Adipose tissue (tissue), 3 donors: Measurements from ENCODE around the gene TBXT. TPM values are rescaled to one million over a fixed set of nuclear protein-coding genes. Genes with fewer than 3 reads are reported as not detected.
"Not testable (repeated sequence)": the region's sequence is repeated elsewhere in the genome, so short reads cannot be mapped to it uniquely, and the experiment has no call there.

Experiments used
- H3K27ac ChIP-seq: one replicate; pipeline ENCODE4 v1.5.1; 2013; ENCODE audit warnings: low read depth, low read length
- WGBS, 3 donors: extraction: QIAGEN DNeasy Blood & Tissue Kit; methylation state at CpG; one replicate each; pipeline ENCODE4 v1.1.7; 2013; 5-methylcytosine and 5-hydroxymethylcytosine counted together
- polyA plus RNA-seq, 3 donors: library from polyadenylated mRNA; stranded (reverse); fragments of 200-250 nt; gene quantifications; one replicate each; pipeline ENCODE4 v1.2.3, GENCODE V29; 2013
- donor health status: healthy with polysubstance abuse.
- donor health status: Bipolar disorder and iron deficiency.
- donor health status: healthy.

Gene TBXT
- polyA plus RNA-seq, 3 donors: not detected

- 93 to 100% (median 95%) methylated on average over 2 of the region's 3 CpGs for WGBS, 3 donors
- H3K27ac ChIP-seq: not testable (repeated sequence)
These were observed 7.4 kb upstream of the TBXT start for GRCh38 chr6:166175093-166175492.

GRCh38 chr6:166174031-166174430 lies 6.4 kb upstream of the TBXT start:
- no peak overlapping the region for H3K27ac ChIP-seq
- 22 to 36% (median 26%) methylated on average over 5 of the region's 5 CpGs for WGBS, 3 donors

DNA sequence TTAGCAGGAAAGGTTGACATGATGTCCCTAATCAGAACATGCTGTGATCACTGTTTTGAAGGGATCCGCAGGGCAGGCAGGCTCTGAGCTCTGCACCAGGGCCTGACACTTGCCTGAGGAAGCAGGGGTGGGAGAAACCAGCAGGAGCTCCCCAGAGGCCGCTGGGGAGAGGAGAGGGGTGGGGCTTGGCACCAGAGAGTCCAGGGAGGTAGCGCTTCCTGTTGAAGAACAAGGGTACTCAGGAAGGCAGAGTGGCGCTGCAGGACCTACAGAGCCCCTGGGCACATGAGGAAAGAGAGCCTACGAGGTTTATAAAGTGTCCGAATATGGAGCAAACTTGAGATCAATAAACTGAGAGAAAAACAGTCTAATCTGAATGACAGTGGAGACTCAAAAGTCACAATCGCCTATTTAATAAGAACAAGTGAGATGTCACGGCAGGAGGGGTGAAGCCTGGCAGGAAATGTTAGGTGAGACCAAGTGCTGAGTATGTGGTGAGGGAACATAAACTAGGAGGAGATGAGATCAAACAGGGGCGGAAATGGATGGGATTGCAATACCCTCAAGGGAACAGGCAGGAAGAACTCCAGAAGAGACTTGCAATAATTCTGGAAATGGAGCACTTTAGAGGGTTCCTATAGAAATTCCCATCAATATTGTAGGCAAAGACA lies 5.8 kb upstream of the TBXT start:
- no peak overlapping the region for H3K27ac ChIP-seq
- WGBS, 3 donors: 4 to 7% (median 7%) methylated on average over 9 of the region's 9 CpGs

DNA sequence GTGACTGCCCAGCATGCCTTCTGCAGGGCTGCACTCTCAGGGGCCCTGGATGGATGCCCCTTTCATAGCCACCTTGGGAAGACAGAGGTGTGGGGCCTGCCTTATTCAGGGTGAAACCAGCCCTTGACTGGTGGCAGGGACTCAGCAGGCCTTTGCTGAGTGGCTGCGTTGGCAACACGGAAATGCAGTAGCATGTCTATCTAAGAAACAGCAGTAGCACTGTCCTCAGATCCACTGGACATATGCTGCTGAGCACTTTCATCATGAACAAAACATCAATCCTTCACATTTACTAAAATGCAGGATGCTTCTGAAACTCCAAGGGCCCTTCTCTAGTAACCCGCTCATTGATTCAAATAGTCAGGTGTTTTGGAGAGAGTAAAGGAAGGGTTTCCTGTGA lies 4.9 kb upstream of the TBXT start:
- 83 to 93% (median 87%) methylated on average over 3 of the region's 3 CpGs for WGBS, 3 donors
- no peak overlapping the region for H3K27ac ChIP-seq

DNA sequence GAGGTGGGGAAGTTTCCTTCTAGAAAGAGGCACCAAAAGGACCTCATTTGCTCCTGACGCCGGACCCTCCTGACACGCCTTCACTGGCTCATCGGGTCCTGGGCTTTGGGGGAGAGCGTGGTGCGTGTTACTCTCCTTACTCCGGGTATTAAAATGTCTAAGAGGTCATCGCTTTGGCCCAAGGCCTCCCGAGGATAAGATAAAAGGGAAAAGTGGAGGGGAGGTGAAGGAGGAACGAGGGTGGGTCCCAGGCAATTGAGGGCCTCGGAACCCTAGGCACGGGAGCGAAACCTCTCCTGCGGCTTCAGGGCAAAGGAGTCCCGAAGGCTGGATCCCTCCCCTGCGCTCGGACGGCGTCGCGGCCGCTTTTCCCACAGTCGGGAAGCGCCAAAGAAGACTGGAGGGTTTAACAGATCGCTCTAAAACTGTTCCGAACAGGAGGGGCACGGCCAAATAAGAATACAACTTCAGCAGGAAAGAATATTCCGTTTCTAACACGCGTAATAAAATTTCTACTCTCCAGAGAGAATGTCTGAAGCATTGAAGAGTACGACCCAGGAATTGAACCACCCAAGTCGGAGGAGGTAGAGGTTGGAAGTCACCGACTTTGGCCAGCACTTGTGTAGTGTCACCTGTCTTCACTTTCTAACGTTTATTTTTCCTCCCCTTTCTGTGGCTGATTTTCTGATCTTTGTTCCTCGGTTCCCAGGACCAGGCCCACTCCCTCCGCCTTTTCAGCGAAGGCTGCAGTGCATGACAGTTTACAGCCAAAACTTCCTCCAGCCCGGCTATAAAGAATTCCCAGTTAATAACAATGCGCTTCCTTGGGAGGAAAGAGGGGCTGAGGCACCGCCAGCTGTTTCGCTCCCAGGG lies 2.1 kb upstream of the TBXT start:
- no peak overlapping the region for H3K27ac ChIP-seq
- 21 to 33% (median 31%) methylated on average over 41 of the region's 41 CpGs for WGBS, 3 donors

- H3K27ac ChIP-seq: no peak overlapping the region
- 2 to 3% (median 3%) methylated on average over 50 to 65 of the region's 65 CpGs for WGBS, 3 donors
These were observed 1.2 kb upstream of the TBXT start for GRCh38 chr6:166168616-166169548.

DNA sequence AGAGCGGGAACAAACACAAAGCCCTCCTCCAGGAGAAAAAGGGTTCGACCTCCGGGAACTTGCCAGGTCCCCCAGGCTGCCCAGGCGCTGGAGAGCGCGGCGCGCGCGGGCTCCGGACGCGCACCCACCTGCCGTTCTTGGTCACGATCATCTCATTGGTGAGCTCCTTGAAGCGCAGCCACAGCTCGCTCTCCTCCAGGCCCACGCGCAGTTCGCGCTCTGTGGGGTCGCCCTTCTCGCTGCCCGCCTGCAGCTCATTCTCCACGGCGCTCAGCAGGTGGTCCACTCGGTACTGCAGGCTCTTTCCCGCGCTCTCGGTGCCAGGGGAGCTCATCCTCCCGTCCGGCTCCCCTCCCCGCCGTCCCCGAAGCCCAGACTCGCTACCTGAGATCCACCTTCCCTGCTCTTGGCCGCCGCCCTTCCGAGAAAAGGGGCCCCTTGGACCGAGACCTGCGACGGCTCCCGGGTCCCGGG lies 356 bp downstream of the TBXT start:
- H3K27ac ChIP-seq: no peak overlapping the region
- 1 to 3% (median 2%) methylated on average over 42 to 44 of the region's 44 CpGs for WGBS, 3 donors

- 1 to 6% (median 6%) methylated on average over 59 to 63 of the region's 63 CpGs for WGBS, 3 donors
- H3K27ac ChIP-seq: no peak overlapping the region
These were observed 1.1 kb downstream of the TBXT start for GRCh38 chr6:166166314-166167257.

DNA sequence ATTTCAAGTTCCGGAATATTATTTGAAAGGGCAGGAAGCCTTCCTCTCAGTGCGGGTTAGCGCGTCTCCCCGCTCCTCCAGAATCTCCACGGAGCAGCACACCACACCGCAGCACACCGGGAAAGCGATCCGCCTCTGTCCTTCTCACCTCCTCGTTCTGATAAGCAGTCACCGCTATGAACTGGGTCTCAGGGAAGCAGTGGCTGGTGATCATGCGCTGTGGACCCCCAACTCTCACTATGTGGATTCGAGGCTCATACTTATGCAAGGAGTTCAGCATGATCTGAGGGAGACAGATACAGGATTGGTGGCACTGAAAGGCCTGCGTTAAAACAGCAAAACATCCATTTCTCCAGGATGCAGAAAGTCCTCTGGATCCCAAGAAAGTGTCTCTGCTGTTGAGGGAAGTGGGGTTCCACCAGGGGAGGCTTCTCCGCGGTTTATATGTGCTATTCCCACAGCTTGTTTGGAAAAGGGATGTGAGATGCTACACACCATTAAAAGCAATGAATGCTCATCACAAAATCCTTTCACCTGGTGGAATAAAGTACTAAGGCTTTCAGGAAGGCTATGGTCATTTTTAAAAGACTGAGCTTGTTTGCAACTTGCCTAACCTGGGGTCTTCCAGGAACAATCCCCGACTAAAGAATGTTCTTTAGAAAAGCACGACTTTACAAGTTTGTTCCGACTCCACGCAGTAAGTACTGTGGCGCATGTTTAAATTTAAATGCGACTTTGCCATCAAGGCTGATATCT lies 1.9 kb downstream of the TBXT start:
- H3K27ac ChIP-seq: no peak overlapping the region
- 7 to 16% (median 16%) methylated on average over 23 of the region's 23 CpGs for WGBS, 3 donors

DNA sequence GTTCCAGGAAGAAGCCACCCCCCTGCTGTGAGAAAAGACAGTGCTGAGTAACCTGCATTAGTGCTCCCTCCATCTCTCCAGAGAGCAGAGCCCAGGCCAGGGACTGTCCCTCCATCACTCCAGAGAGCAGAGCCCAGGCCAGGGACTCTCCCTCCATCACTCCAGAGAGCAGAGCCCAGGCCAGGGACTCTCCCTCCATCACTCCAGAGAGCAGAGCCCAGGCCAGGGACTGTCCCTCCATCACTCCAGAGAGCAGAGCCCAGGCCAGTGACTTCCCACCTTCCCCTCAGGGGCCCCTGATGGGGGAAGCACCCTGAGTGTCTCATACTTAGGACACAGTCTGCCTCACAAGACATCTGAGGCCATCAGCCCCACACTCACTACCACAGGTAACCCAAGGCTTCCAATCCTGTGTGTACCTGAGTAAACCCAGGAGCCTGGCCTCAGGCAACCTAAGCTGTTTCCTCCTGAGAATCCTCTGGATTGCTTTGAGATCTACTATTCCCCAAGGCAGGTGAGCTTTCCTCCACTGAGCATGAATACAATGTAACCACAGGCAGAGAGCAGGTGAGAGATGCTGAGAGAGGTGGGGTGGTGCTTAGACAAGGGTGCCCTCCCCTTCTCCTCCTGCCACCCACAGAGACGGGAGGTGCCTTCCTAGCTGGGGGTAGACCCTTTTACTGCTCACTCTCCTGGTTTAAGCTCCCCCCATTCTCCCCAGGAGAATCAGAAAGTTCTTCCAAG lies 4.9 kb downstream of the TBXT start:
- H3K27ac ChIP-seq: no peak overlapping the region
- WGBS, 3 donors: 40 to 75% (median 68%) methylated on average over 1 of the region's 1 CpG

GRCh38 chr6:166157930-166158617 lies 9.6 kb downstream of the TBXT start:
- H3K27ac ChIP-seq: no peak overlapping the region
- 83 to 89% (median 86%) methylated on average over 28 of the region's 28 CpGs for WGBS, 3 donors

- 49 to 50% (median 49%) methylated on average over 7 of the region's 7 CpGs for WGBS, 3 donors
These were observed 10.7 kb downstream of the TBXT start for GRCh38 chr6:166156942-166157341.

DNA sequence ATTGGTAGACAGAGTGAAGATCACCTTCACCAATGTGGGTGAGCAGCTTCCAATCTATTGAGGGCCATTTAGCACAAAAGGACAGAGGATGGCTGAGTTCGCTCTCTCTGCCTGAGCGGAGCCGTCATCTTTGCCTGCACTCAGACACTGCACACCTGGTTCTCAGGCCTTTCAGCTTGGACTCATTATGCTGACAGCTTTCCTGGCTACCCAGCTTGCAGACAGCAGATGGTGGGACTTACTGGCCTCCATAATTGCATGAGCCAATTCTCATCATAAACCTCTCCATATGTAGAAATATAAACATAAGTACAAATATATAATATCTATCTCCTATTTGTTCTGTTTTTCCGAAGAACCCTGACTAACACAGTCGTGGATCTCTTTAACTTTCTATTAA lies 13.7 kb downstream of the TBXT start:
- 74 to 91% (median 77%) methylated on average over 5 of the region's 5 CpGs for WGBS, 3 donors
- H3K27ac ChIP-seq: no peak overlapping the region

More at GRCh38 chr6:166156942-166157341, 10.7 kb downstream of the TBXT start:
- no peak overlapping the region for H3K27ac ChIP-seq

DNA sequence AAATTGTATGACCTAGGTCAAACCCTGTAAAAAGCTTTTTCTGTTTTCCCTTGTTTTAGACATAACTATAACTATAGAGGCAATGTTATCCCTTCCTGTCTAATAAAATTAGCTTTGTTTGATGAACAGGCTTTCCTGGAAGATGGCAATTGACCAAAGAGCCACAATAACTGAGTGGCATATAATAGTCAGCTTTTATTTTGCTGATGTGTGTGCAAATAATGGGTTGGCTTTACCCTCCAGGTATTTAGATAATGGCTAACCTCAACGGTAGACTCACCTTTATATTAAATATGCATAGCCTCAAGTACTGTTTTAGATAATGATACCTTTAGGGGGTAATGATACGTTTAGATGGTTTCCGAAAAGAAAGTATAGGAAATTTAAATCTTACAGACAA lies 15.0 kb downstream of the TBXT start:
- no peak overlapping the region for H3K27ac ChIP-seq
- WGBS, 3 donors: 71 to 82% (median 78%) methylated on average over 3 of the region's 3 CpGs

DNA sequence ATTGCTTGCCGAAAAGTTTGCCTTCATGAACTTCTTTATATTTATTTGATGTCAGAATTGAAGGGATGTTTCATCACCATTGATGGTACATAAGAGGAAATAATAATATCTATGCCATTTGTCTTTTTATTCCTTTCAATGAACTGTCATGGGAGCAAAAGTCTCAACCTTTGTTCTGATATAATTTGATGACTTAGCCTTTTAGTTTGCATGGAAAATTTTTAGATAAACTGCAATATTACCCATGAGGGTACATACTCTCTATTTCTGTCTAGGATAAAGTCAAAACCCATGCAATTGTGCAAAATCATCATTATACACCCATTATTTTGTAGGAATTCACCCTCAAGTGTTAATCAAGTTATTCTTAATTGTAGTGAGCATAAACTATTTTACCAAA lies 15.9 kb downstream of the TBXT start:
- H3K27ac ChIP-seq: no peak overlapping the region
- 70 to 79% (median 76%) methylated on average over 1 of the region's 1 CpG for WGBS, 3 donors

DNA sequence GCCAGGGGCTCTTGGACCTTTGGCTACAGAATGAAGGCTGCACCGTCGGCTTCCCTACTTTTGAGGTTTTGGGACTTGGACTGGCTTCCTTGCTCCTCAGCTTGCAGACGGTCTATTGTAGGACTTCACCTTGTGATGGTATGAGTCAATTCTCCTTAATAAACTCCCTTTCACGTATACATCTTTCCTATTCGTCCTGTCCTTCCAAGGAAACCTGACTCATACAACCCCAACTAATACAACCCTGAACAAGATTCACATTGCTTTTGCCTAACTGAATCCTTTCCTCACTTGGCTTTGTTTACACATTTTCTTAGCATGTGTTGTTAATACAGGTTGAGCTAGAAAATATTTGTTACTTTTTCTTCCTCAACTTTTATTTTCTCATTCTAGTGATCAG lies 21.9 kb downstream of the TBXT start:
- WGBS, 3 donors: 74 to 88% (median 81%) methylated on average over 5 of the region's 5 CpGs
- H3K27ac ChIP-seq: no peak overlapping the region
